Endodermal cell (in vitro differentiated cells): ENCODE results near the gene NDUFV2. TPM values are rescaled to one million over a fixed set of nuclear protein-coding genes. Genes with fewer than 3 reads are reported as not detected.

ENCODE experiments used
- DNase-seq: peaks from one replicate; pipeline ENCODE4 v3.0.0-alpha.2; 2017
- H3K27ac ChIP-seq: 2 replicates; pipeline ENCODE4 v1.5.1; 2013; ENCODE audit warnings: mild to moderate bottlenecking, low read depth, low read length, moderate library complexity
- H3K27me3 ChIP-seq: 2 replicates; pipeline ENCODE4 v1.6.1; 2013; ENCODE audit warnings: mild to moderate bottlenecking, low read length, moderate library complexity; ENCODE audit not compliant: insufficient read depth, control insufficient read depth, poor library complexity, severe bottlenecking
- H3K36me3 ChIP-seq: 2 replicates; pipeline ENCODE4 v1.7.0; 2013; ENCODE audit warnings: mild to moderate bottlenecking, low read length, moderate library complexity; ENCODE audit not compliant: control insufficient read depth, insufficient read depth
- H3K4me1 ChIP-seq: one replicate; pipeline ENCODE4 v1.7.0; 2013; ENCODE audit warnings: low read length; ENCODE audit not compliant: control insufficient read depth, insufficient read depth
- H3K4me3 ChIP-seq: 2 replicates; pipeline ENCODE4 v1.5.1; 2013; ENCODE audit warnings: mild to moderate bottlenecking, low read length, moderate library complexity
- H3K9ac ChIP-seq: 2 replicates; pipeline ENCODE4 v1.6.1; 2013; ENCODE audit warnings: mild to moderate bottlenecking, low read length, moderate library complexity; ENCODE audit not compliant: poor library complexity, severe bottlenecking; ENCODE audit errors: extremely low read depth
- H3K9me3 ChIP-seq: 2 replicates; pipeline ENCODE4 v1.6.1; 2013; ENCODE audit warnings: mild to moderate bottlenecking, low read length, moderate library complexity; ENCODE audit not compliant: control insufficient read depth
- H3K27ac Mint-ChIP-seq: 2 replicates; pipeline ENCODE4 v1.8.0; 2020; ENCODE audit warnings: mixed read lengths
- H3K27me3 Mint-ChIP-seq: 2 replicates; pipeline ENCODE4 v1.8.0; 2021; ENCODE audit warnings: mild to moderate bottlenecking, mixed read lengths; ENCODE audit not compliant: insufficient read depth
- H3K36me3 Mint-ChIP-seq: 2 replicates; pipeline ENCODE4 v1.8.0; 2020; ENCODE audit warnings: low read depth, mixed read lengths
- H3K4me1 Mint-ChIP-seq: 2 replicates; pipeline ENCODE4 v1.8.0; 2020; ENCODE audit warnings: mixed read lengths
- H3K4me3 Mint-ChIP-seq: 2 replicates; pipeline ENCODE4 v1.8.0; 2020; ENCODE audit warnings: mild to moderate bottlenecking, moderate library complexity, mixed read lengths
- H3K9me3 Mint-ChIP-seq: 2 replicates; pipeline ENCODE4 v1.8.0; 2020; ENCODE audit warnings: mild to moderate bottlenecking, mixed read lengths
- WGBS, 2 experiments: methylation state at CpG; one replicate each; pipeline versions ENCODE4 v1.1.5 to v1.1.7; 2013; ENCODE audit warnings: missing lambda C conversion rate in 2 of 2, mixed read lengths in 1 of 2; ENCODE audit not compliant: insufficient coverage in 1 of 2, insufficient read length in 1 of 2; 5-methylcytosine and 5-hydroxymethylcytosine counted together
- total RNA-seq, 2 donors: library from RNA; stranded (reverse); fragmentation: NEBNext Ultra II Directional in 1 of 2; extraction: Animal tissue kit (Norgen Biotek cat#: 25700) in 1 of 2; gene quantifications; 2 replicates in 1 of 2; 3 replicates in 1 of 2; pipeline ENCODE4 v1.2.1, GENCODE V29; 2021
- TF ChIP-seq, protein P1 (sequence below): fragments of 200-600 bp; sonication (generic); conservative IDR thresholded peaks from 2 replicates; pipeline ENCODE4 v1.5.0; 2021; ENCODE audit warnings: antibody characterized with exemption, mild to moderate bottlenecking

Gene NDUFV2
- total RNA-seq, 2 donors from 2014 or later = 123 to 138 TPM

DNA sequence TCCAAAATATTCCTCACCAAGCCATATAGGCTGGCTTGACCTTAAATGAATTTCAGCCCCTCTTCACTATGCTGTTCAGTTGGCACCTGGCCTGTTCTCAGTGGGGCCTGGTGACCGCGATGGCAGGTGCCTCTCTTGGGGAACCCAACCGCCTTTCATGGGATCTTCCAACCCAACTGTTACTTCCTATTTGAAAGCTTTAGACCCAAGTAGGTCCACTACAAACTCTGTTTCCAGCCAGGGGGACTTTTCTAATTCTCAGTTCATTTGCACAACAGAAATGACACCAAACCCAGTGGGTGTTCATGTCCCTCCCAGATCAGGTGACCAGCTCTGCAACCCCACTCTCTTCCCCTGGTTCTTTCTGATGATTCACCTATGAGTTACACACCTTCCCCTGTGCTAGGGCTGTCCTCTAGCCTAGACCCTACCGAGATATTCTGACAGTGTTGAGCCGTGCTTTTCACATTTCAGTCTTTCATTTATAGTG lies 35.6 kb upstream of the NDUFV2 start:
- no peak for DNase-seq
- TF ChIP-seq, protein P1, sequence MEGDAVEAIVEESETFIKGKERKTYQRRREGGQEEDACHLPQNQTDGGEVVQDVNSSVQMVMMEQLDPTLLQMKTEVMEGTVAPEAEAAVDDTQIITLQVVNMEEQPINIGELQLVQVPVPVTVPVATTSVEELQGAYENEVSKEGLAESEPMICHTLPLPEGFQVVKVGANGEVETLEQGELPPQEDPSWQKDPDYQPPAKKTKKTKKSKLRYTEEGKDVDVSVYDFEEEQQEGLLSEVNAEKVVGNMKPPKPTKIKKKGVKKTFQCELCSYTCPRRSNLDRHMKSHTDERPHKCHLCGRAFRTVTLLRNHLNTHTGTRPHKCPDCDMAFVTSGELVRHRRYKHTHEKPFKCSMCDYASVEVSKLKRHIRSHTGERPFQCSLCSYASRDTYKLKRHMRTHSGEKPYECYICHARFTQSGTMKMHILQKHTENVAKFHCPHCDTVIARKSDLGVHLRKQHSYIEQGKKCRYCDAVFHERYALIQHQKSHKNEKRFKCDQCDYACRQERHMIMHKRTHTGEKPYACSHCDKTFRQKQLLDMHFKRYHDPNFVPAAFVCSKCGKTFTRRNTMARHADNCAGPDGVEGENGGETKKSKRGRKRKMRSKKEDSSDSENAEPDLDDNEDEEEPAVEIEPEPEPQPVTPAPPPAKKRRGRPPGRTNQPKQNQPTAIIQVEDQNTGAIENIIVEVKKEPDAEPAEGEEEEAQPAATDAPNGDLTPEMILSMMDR = no peak
- H3K4me1 ChIP-seq = no peaks in the 10 kb centered on the region
- no peak overlapping the region for H3K27ac ChIP-seq
- H3K36me3 ChIP-seq = no peaks in the 10 kb centered on the region
- Mint-ChIP-seq H3K27me3 (no peaks in the 10 kb centered on the region), H3K36me3 (no peaks in the 10 kb centered on the region), H3K27ac (no peak overlapping the region), H3K9me3 (no peaks in the 10 kb centered on the region), H3K4me3 (no peak overlapping the region), H3K4me1 (no peaks in the 10 kb centered on the region)
- 93 to 100% methylated on average over 3 to 5 of the region's 5 CpGs for WGBS, 2 experiments
- H3K9ac ChIP-seq = no peak overlapping the region
- H3K27me3 ChIP-seq = no peaks in the 10 kb centered on the region
- H3K9me3 ChIP-seq = no peaks in the 10 kb centered on the region
- H3K4me3 ChIP-seq = no peak overlapping the region

DNA sequence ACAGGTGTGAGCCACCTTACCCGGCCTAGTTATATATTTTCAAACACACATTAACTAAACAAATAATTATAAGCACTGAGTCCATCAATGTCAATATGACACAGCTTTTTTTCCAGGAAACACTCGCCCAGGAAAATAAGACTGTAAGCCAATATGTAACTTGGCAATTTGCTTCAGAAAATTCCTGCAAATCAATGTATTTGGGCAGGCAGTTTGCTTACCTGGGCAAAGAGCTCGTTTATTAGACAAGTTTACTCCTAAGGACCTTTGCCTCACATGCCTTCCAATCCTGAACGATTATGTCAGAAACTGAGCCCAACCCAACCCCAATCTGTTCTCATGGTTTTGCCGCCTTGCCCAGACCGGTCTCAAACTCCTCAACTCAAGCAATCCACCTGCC lies 34.7 kb upstream of the NDUFV2 start:
- Histone ChIP-seq H3K27ac (no peak overlapping the region), H3K9me3 (no peaks in the 10 kb centered on the region), H3K9ac (no peak overlapping the region), H3K4me1 (no peaks in the 10 kb centered on the region), H3K4me3 (no peak overlapping the region), H3K27me3 (no peaks in the 10 kb centered on the region), H3K36me3 (no peaks in the 10 kb centered on the region)
- Mint-ChIP-seq H3K9me3 (no peaks in the 10 kb centered on the region), H3K4me1 (no peaks in the 10 kb centered on the region), H3K4me3 (no peak overlapping the region), H3K27ac (no peak overlapping the region), H3K36me3 (no peaks in the 10 kb centered on the region), H3K27me3 (no peaks in the 10 kb centered on the region)
- DNase-seq = no peak
- TF ChIP-seq, protein P1 = no peak
- 90 to 92% methylated on average over 5 to 6 of the region's 6 CpGs for WGBS, 2 experiments

DNA sequence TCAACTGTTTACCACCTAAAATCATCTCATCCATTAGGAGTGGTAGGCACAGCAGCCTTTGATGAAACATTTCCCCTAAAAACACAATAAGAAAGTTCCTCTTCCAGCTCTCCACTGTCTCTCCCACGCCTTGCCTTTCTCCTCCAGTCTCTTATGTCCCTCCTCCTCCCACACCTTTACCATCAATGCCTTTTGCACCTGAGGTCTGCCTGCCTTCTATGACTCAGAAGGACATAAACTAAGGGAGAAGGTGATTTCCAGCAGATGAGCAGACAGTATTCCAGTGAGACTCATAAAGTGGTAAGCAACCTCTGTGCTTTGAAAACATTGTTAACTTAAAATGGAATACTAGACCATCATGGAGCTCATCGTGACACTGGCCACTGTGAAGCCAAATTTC lies 34.2 kb upstream of the NDUFV2 start:
- Histone ChIP-seq H3K9ac (no peak overlapping the region), H3K36me3 (no peaks in the 10 kb centered on the region), H3K4me1 (no peaks in the 10 kb centered on the region), H3K27me3 (no peaks in the 10 kb centered on the region), H3K27ac (no peak overlapping the region), H3K9me3 (no peaks in the 10 kb centered on the region), H3K4me3 (no peak overlapping the region)
- Mint-ChIP-seq H3K9me3 (no peaks in the 10 kb centered on the region), H3K36me3 (no peaks in the 10 kb centered on the region), H3K4me1 (no peaks in the 10 kb centered on the region), H3K4me3 (no peak overlapping the region), H3K27me3 (no peaks in the 10 kb centered on the region), H3K27ac (no peak overlapping the region)
- no peak for DNase-seq
- TF ChIP-seq, protein P1 = no peak
- WGBS, 2 experiments = 90 to 91% methylated on average over 2 of the region's 2 CpGs
